Measurements from ENCODE around the gene LPAR3. TPM values are rescaled to one million over a fixed set of nuclear protein-coding genes. Genes with fewer than 3 reads are reported as not detected.

LPAR3 gene
- total RNA-seq, 1 experiment from 2014 or later = not detected

DNA sequence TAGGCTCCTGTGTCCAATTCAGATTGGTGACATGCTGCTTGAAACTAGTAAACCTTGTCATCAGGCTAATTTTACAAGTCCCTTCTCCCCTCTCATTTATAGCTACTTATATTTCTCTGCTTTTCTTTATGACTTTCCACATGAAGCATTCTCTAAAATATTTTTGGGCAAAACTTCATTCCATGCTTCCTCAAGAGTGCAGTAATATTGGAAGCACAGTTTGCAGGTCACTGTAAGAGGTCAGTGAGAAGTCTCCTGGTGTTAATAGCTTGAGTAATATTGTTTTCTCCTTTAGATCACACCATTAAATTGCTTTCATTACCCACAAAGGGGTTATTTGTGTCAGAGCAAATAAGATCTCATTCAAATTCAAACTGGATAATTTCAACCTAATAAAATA lies 46.6 kb downstream of the LPAR3 start:
- Histone ChIP-seq H3K9me3 (ENCODE audit: insufficient read depth, low read depth) (no peaks in the 10 kb centered on the region; the same call in 1 of the 2 replicates), H3K36me3 (ENCODE audit: low read depth) (no peaks in the 10 kb centered on the region), H3K4me2 (no peak overlapping the region), H3F3A (ENCODE audit: insufficient read depth, low read depth) (peaks cover 14% of the 10 kb centered on the region; the same call in 1 of the 2 replicates), H3K4me3 (no peak overlapping the region), H3K4me1 (replicated peaks; ENCODE audit: insufficient read depth) (peaks cover 42% of the 10 kb centered on the region), H3K9me2 (ENCODE audit: insufficient read depth) (no peaks in the 10 kb centered on the region), H3K27ac (no peak overlapping the region), H3K27me3 (ENCODE audit: insufficient read depth, low read depth) (no peaks in the 10 kb centered on the region), H3K79me2 (ENCODE audit: low read depth) (no peaks in the 10 kb centered on the region), H4K20me1 (ENCODE audit: insufficient read depth) (no peaks in the 10 kb centered on the region), H2AFZ (no peak overlapping the region)
- POLR2A ChIA-PET (ENCODE audit: unreplicated experiment) = no interaction called here
- no peak for DNase-seq
- CTCF ChIA-PET = no interaction called here
- BruUV-seq (replicated peaks) = no TSS peak
- no peak for TF ChIP-seq EZH2 (IDR thresholded peaks at IDR 0.05; ENCODE audit: low read depth)
- no peak for TF ChIP-seq CTCF (conservative IDR thresholded peaks at IDR 0.05)
- intact Hi-C loops (cut with micrococcal nuclease; ENCODE audit: unreplicated experiment) = no loop called here

DNA sequence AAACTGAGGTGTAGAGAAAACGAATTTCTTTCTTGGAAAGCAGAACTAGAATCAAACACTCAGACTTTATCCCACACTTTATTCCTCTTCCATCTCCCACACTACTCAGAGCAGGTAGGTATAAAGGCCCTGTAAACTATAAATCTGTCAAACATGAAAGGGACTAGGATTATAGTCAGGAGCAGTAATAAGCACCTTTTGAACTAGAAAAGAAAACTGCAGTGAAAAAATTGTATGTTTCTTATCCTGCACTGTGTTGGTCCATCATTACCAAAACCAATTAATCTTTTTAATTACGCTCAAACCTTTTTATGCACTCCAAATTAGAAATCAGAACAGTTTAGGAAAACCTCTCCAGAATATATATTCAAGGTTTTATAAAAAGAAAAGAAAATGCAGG lies 47.6 kb downstream of the LPAR3 start:
- Histone ChIP-seq H3K4me1 (replicated peaks; ENCODE audit: insufficient read depth) (peaks cover 37% of the 10 kb centered on the region), H3K36me3 (ENCODE audit: low read depth) (no peaks in the 10 kb centered on the region), H3K9me2 (ENCODE audit: insufficient read depth) (no peaks in the 10 kb centered on the region), H3K4me2 (no peak overlapping the region), H3K9me3 (ENCODE audit: insufficient read depth, low read depth) (no peaks in the 10 kb centered on the region; the same call in 1 of the 2 replicates), H3K27ac (no peak overlapping the region), H3K4me3 (no peak overlapping the region), H4K20me1 (ENCODE audit: insufficient read depth) (no peaks in the 10 kb centered on the region), H3K79me2 (ENCODE audit: low read depth) (no peaks in the 10 kb centered on the region), H2AFZ (no peak overlapping the region), H3K27me3 (ENCODE audit: insufficient read depth, low read depth) (no peaks in the 10 kb centered on the region), H3F3A (ENCODE audit: insufficient read depth, low read depth) (peaks cover 14% of the 10 kb centered on the region; the same call in 1 of the 2 replicates)
- intact Hi-C loops (cut with micrococcal nuclease; ENCODE audit: unreplicated experiment) = no loop called here
- DNase-seq = no peak
- ChIA-PET POLR2A (ENCODE audit: unreplicated experiment) (no interaction called here), CTCF (no interaction called here)
- TF ChIP-seq CTCF (conservative IDR thresholded peaks at IDR 0.05) = no peak
- no peak for TF ChIP-seq EZH2 (IDR thresholded peaks at IDR 0.05; ENCODE audit: low read depth)
- BruUV-seq (replicated peaks) = no TSS peak

DNA sequence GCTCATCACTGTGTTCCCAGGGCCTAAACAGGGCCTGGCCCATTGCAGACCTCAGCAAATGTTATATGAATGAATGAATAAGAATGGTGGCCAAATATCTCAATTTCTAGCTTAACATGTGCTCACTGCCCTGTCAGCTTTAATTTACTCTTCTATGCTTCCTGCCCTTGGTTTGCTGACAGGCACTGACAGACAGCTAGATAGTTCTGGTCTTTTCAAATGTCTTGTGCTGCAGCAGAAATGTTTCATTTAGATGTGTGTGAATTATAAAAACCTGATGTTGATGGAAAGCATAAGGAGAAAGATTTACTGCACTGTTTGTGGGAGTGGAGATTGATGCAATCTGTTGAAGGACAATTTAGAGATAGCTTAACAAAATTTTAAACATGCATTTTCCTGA lies 48.9 kb downstream of the LPAR3 start:
- Histone ChIP-seq H4K20me1 (ENCODE audit: insufficient read depth) (no peaks in the 10 kb centered on the region), H3K36me3 (ENCODE audit: low read depth) (no peaks in the 10 kb centered on the region), H3K4me2 (no peak overlapping the region), H2AFZ (no peak overlapping the region), H3K9me2 (ENCODE audit: insufficient read depth) (no peaks in the 10 kb centered on the region), H3K27me3 (ENCODE audit: insufficient read depth, low read depth) (no peaks in the 10 kb centered on the region), H3K4me3 (no peak overlapping the region), H3K9me3 (ENCODE audit: insufficient read depth, low read depth) (no peaks in the 10 kb centered on the region; the same call in 1 of the 2 replicates), H3K27ac (no peak overlapping the region), H3K79me2 (ENCODE audit: low read depth) (no peaks in the 10 kb centered on the region), H3F3A (ENCODE audit: insufficient read depth, low read depth) (peaks cover 14% of the 10 kb centered on the region; the same call in 1 of the 2 replicates), H3K4me1 (replicated peaks; ENCODE audit: insufficient read depth) (peaks cover 37% of the 10 kb centered on the region)
- no peak for TF ChIP-seq EZH2 (IDR thresholded peaks at IDR 0.05; ENCODE audit: low read depth)
- no peak for TF ChIP-seq CTCF (conservative IDR thresholded peaks at IDR 0.05)
- no TSS peak for BruUV-seq (replicated peaks)
- no peak for DNase-seq
- ChIA-PET CTCF (interaction anchor here (0.7 kb wide), 1 partner anchor 92 kb away, joined by 4 read pairs; no protein-coding TSS in a partner anchor), POLR2A (ENCODE audit: unreplicated experiment) (no interaction called here)
- intact Hi-C loops (cut with micrococcal nuclease; ENCODE audit: unreplicated experiment) = no loop called here

Measured in PC-9 (cell line).